Spleen (tissue), 7 donors: Measurements from ENCODE around the gene PIGB.

Experiments used
- CTCF ChIP-seq, 11 experiments: fragments of 200-600 bp in 7 of 11; fragments of 450-650 bp in 4 of 11; sonication (generic) in 4 of 11; IDR thresholded peaks in 8 of 11; conservative IDR thresholded peaks in 3 of 11; 1 replicate in 7 of 11; 2 replicates in 4 of 11; pipeline versions ENCODE4 v1.4.0 to v1.8.0; 2016 to 2021; ENCODE audit warnings: antibody characterized with exemption in 11 of 11, inconsistent platforms in 4 of 11, mild to moderate bottlenecking in 1 of 11
- POLR2AphosphoS5 ChIP-seq, 3 donors: sonication (generic); formaldehyde crosslinking; IDR thresholded peaks; one replicate each; pipeline ENCODE4 v1.5.1; 2017; ENCODE audit warnings: antibody characterized with exemption in 3 of 3
- donor health status: DM: no; HTN: no; CAD: no; lungs with moderate emphysema.
- donor health status: DM: no; HTN: no; CAD: no.
- donor health status: DM: no; HTN: no; CAD: no.

GRCh38 chr15:55322467-55322866 lies 3.4 kb downstream of the PIGB start:
- TF ChIP-seq POLR2AphosphoS5 (IDR thresholded peaks at IDR 0.05), result no peak
- no peak for TF ChIP-seq CTCF (IDR thresholded peaks at IDR 0.05 in 8 of 11, conservative IDR thresholded peaks at IDR 0.05 in 3 of 11)
